Ishikawa (cell line): ENCODE results near the gene PHGDH.

Source experiments
- CEBPB ChIP-seq: IDR thresholded peaks from 2 replicates; pipeline ENCODE4 v1.6.1; 2012
- CREB1 ChIP-seq: IDR thresholded peaks from 2 replicates; pipeline ENCODE4 v1.6.1; 2012; ENCODE audit warnings: low read depth
- EGR1 ChIP-seq: IDR thresholded peaks from 2 replicates; pipeline ENCODE4 v1.6.1; 2012
- EP300 ChIP-seq: IDR thresholded peaks from 2 replicates; pipeline ENCODE4 v1.6.1; 2012; ENCODE audit warnings: borderline replicate concordance
- FOXM1 ChIP-seq: IDR thresholded peaks from 2 replicates; pipeline ENCODE4 v1.6.1; 2012; ENCODE audit warnings: low read depth, borderline replicate concordance
- MAX ChIP-seq: IDR thresholded peaks from 2 replicates; pipeline ENCODE4 v1.6.1; 2012
- NFIC ChIP-seq: IDR thresholded peaks from 2 replicates; pipeline ENCODE4 v1.6.1; 2012
- RAD21 ChIP-seq: IDR thresholded peaks from 2 replicates; pipeline ENCODE4 v1.6.1; 2012; ENCODE audit warnings: low read depth
- REST ChIP-seq: IDR thresholded peaks from 2 replicates; pipeline ENCODE4 v1.6.1; 2012; ENCODE audit warnings: low read depth, mild to moderate bottlenecking
- TAF1 ChIP-seq: IDR thresholded peaks from 2 replicates; pipeline ENCODE4 v1.6.1; 2012; ENCODE audit warnings: low read depth, mild to moderate bottlenecking
- TCF12 ChIP-seq: IDR thresholded peaks from 2 replicates; pipeline ENCODE4 v1.6.1; 2012; ENCODE audit warnings: low read depth
- TEAD4 ChIP-seq: IDR thresholded peaks from 2 replicates; pipeline ENCODE4 v1.6.1; 2012
- USF1 ChIP-seq: IDR thresholded peaks from 2 replicates; pipeline ENCODE4 v1.6.1; 2012
- YY1 ChIP-seq: IDR thresholded peaks from 2 replicates; pipeline ENCODE4 v1.6.1; 2012; ENCODE audit warnings: low read depth
- ZBTB7A ChIP-seq: IDR thresholded peaks from 2 replicates; pipeline ENCODE4 v1.6.1; 2012; ENCODE audit warnings: low read depth

The PHGDH gene

GRCh38 chr1:119758584-119758983 lies 46.9 kb downstream of the PHGDH start:
- TF ChIP-seq CREB1: no peak
- TF ChIP-seq EP300: no peak
- no peak for TF ChIP-seq NFIC
- TF ChIP-seq ZBTB7A: no peak
- no peak for TF ChIP-seq YY1
- no peak for TF ChIP-seq TEAD4
- no peak for TF ChIP-seq USF1
- no peak for TF ChIP-seq EGR1
- no peak for TF ChIP-seq TCF12
- no peak for TF ChIP-seq TAF1
- no peak for TF ChIP-seq FOXM1
- TF ChIP-seq REST: no peak
- TF ChIP-seq CEBPB: no peak
- TF ChIP-seq RAD21: no peak
- TF ChIP-seq MAX: no peak

GRCh38 chr1:119762409-119762808 lies 50.7 kb downstream of the PHGDH start:
- TF ChIP-seq NFIC (no peak), TAF1 (no peak), USF1 (no peak), ZBTB7A (no peak), CEBPB (no peak), FOXM1 (no peak), EP300 (no peak), CREB1 (no peak)

GRCh38 chr1:119762953-119763352 lies 51.2 kb downstream of the PHGDH start:
- TF ChIP-seq EP300: no peak
- TF ChIP-seq TEAD4: no peak
- no peak for TF ChIP-seq EGR1
- no peak for TF ChIP-seq TCF12
- no peak for TF ChIP-seq NFIC

- TF ChIP-seq CREB1: no peak
- TF ChIP-seq CEBPB: no peak
- TF ChIP-seq ZBTB7A: no peak
- TF ChIP-seq TCF12: no peak
- no peak for TF ChIP-seq RAD21
- TF ChIP-seq USF1: no peak
- no peak for TF ChIP-seq FOXM1
- no peak for TF ChIP-seq TAF1
- TF ChIP-seq REST: no peak
- no peak for TF ChIP-seq MAX
- TF ChIP-seq NFIC: no peak
Measured at GRCh38 chr1:119764220-119764619, 52.5 kb downstream of the PHGDH start.

GRCh38 chr1:119766374-119766794 lies 54.6 kb downstream of the PHGDH start:
- TF ChIP-seq EGR1 (no peak), RAD21 (no peak), CREB1 (no peak), ZBTB7A (no peak), FOXM1 (no peak), YY1 (no peak), TEAD4 (no peak), EP300 (no peak), CEBPB (no peak), NFIC (no peak), USF1 (no peak), TAF1 (no peak), REST (no peak), TCF12 (no peak)
